SU-DHL-6 (cell line): ENCODE measurements around the gene FAM111B.

Experiments
- EZH2phosphoT487 ChIP-seq: fragments of 200-600 bp; sonication (generic), shearing (Covaris generic); conservative IDR thresholded peaks from 2 replicates; pipeline ENCODE4 v1.6.1; 2018; ENCODE audit warnings: mild to moderate bottlenecking, antibody characterized with exemption, low read length, moderate library complexity, mixed read lengths
- TF ChIP-seq, protein P1 (sequence below): fragments of 200-600 bp; sonication (generic); IDR thresholded peaks from one replicate; pipeline ENCODE4 v1.5.1; 2017; ENCODE audit warnings: antibody characterized with exemption, mild to moderate bottlenecking, low read length, moderate library complexity; ENCODE audit not compliant: insufficient read depth, poor library complexity, severe bottlenecking

DNA sequence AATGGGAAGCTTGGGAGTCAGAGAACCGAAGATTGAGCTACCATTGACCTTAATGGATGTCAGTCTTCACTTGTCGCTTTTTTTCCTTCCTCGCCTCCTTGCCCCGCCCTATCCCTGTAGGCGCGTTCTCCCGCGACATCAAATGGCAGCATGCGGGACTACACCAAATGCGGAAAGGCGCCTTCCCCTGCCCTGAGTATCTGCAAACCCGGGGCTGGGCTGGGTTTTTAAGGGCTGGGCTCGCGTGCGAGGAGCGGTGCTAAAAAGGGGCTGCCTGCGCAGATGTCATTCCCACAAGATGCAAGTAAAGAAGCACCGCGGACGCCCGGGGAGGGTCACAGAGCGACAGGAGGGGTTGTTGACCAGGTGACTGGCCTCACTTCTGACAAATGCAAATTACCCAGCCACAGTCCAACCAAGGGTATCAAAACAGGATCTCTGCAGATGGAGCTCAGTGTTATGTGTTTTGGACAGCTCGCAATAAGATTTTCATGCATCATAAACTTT, 4.7 kb upstream of the FAM111B start:
- TF ChIP-seq, protein P1, sequence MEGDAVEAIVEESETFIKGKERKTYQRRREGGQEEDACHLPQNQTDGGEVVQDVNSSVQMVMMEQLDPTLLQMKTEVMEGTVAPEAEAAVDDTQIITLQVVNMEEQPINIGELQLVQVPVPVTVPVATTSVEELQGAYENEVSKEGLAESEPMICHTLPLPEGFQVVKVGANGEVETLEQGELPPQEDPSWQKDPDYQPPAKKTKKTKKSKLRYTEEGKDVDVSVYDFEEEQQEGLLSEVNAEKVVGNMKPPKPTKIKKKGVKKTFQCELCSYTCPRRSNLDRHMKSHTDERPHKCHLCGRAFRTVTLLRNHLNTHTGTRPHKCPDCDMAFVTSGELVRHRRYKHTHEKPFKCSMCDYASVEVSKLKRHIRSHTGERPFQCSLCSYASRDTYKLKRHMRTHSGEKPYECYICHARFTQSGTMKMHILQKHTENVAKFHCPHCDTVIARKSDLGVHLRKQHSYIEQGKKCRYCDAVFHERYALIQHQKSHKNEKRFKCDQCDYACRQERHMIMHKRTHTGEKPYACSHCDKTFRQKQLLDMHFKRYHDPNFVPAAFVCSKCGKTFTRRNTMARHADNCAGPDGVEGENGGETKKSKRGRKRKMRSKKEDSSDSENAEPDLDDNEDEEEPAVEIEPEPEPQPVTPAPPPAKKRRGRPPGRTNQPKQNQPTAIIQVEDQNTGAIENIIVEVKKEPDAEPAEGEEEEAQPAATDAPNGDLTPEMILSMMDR, result peak; percentile 42
- TF ChIP-seq EZH2phosphoT487, result no peak
